HFFc6 (cell line): ENCODE results near the gene MRRF. TPM values are rescaled to one million over a fixed set of nuclear protein-coding genes. Genes with fewer than 3 reads are reported as not detected.
A peak's percentile ranks its signal among the peaks of the same experiment; 100 is the strongest.

Experiments
- DNase-seq: peaks from one replicate; pipeline ENCODE4 v3.0.0-alpha.2; 2018
- H3K27ac Mint-ChIP-seq: 2 replicates; pipeline ENCODE4 v1.8.0; 2020; ENCODE audit warnings: mild to moderate bottlenecking, mixed read lengths
- H3K27me3 Mint-ChIP-seq: 2 replicates; pipeline ENCODE4 v1.8.0; 2021; ENCODE audit warnings: mild to moderate bottlenecking, moderate library complexity, mixed read lengths; ENCODE audit not compliant: insufficient read depth
- H3K36me3 Mint-ChIP-seq: 2 replicates; pipeline ENCODE4 v1.8.0; 2021; ENCODE audit warnings: low read depth, mixed read lengths
- H3K4me1 Mint-ChIP-seq: 2 replicates; pipeline ENCODE4 v1.8.0; 2020; ENCODE audit warnings: low read depth, mixed read lengths
- H3K4me3 Mint-ChIP-seq: 2 replicates; pipeline ENCODE4 v1.8.0; 2020; ENCODE audit warnings: mild to moderate bottlenecking, moderate library complexity, mixed read lengths
- H3K9me3 Mint-ChIP-seq: 2 replicates; pipeline ENCODE4 v1.8.0; 2020; ENCODE audit warnings: mild to moderate bottlenecking, mixed read lengths
- long read RNA-seq: library from polyadenylated mRNA; unstranded; transcript quantifications from one replicate; pipeline ENCODE4 v2.0.0, GENCODE V29; 2019
- total RNA-seq, 6 experiments: library from RNA; stranded (reverse); fragmentation: NEBNext Ultra II Directional; extraction: Animal tissue kit (Norgen Biotek cat#: 25700); gene quantifications; 2 replicates in 1 of 6; 3 replicates in 5 of 6; pipeline ENCODE4 v1.2.3, GENCODE V29; 2021
- TF ChIP-seq, protein P1 (sequence below): fragments of 200-600 bp; sonication (generic); IDR thresholded peaks from 2 replicates; pipeline ENCODE4 v1.5.0; 2021; ENCODE audit warnings: antibody characterized with exemption, mild to moderate bottlenecking

MRRF gene, protein sequence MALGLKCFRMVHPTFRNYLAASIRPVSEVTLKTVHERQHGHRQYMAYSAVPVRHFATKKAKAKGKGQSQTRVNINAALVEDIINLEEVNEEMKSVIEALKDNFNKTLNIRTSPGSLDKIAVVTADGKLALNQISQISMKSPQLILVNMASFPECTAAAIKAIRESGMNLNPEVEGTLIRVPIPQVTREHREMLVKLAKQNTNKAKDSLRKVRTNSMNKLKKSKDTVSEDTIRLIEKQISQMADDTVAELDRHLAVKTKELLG
- 10 to 100 TPM; 27.1 to 32.2 (median 29.4) TPM for total RNA-seq
- long read RNA-seq, full-length matches to known transcripts: 23 of 38 reads
- long read RNA-seq, partial matches to known transcripts: 7 of 38 reads
- long read RNA-seq, other reads (novel, unspliced or antisense): 8 of 38 reads

DNA sequence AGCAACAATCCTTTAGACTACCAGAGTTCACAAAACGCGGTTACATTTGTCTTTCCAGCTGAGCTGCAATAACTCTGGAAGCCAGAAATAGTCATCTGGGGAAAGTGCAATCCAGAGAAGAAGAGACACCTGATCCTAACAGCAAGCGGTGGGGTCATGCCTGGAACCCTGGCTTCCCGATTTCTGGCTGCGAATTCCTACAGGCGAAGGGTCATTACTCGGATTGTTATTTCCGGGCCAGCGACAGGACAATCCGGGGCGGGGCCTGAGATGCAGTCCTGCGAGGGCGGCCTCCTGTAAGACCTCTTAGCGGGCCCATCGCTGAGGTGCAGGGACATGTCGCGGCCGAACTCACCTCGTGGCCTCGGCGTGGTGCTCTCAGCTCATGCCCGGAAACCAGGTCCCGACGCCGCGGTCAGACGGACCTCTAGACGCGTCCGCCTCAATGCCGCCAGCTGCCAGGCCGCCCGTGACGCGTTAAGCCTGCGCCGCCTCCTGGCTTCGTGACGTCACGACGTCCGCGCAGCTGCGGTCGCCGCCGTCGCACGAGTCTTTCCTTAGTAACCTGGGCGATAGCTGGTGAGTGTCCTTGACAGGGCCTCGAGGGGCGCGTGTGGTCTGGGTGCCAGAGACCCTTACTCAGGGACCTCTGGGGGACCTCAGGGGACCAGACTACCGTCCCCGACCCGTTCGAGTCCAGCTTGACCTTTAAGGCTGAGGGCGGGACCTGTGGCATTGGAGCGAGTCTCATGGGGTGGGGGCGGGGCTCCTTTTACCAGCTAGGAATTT is at the start of gene MRRF, which contains the start of gene RBM18:
MRRF (plus strand) TSS at position 523 of the 789 bp plus-strand sequence. CDS start 6,010 bp downstream, outside the sequence.
RBM18 (minus strand) TSS at position 481 of the 789 bp plus-strand sequence. CDS start 3,348 bp downstream, outside the sequence.
- peak; percentile 88 for DNase-seq
- H3K27ac Mint-ChIP-seq: peak within 1 kb of the TSS; percentile 100
- H3K4me1 Mint-ChIP-seq: peaks cover 45% of the 10 kb centered on the region
- peaks cover 15% of the 10 kb centered on the region; the same call in 1 of the 2 replicates for H3K36me3 Mint-ChIP-seq
- peak within 1 kb of the TSS; percentile 99 for H3K4me3 Mint-ChIP-seq
- H3K27me3 Mint-ChIP-seq: no peaks in the 10 kb centered on the region; the same call in 1 of the 2 replicates
- no peaks in the 10 kb centered on the region for H3K9me3 Mint-ChIP-seq
- TF ChIP-seq, protein P1, sequence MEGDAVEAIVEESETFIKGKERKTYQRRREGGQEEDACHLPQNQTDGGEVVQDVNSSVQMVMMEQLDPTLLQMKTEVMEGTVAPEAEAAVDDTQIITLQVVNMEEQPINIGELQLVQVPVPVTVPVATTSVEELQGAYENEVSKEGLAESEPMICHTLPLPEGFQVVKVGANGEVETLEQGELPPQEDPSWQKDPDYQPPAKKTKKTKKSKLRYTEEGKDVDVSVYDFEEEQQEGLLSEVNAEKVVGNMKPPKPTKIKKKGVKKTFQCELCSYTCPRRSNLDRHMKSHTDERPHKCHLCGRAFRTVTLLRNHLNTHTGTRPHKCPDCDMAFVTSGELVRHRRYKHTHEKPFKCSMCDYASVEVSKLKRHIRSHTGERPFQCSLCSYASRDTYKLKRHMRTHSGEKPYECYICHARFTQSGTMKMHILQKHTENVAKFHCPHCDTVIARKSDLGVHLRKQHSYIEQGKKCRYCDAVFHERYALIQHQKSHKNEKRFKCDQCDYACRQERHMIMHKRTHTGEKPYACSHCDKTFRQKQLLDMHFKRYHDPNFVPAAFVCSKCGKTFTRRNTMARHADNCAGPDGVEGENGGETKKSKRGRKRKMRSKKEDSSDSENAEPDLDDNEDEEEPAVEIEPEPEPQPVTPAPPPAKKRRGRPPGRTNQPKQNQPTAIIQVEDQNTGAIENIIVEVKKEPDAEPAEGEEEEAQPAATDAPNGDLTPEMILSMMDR: no peak; the same call in 1 of the 2 replicates

DNA sequence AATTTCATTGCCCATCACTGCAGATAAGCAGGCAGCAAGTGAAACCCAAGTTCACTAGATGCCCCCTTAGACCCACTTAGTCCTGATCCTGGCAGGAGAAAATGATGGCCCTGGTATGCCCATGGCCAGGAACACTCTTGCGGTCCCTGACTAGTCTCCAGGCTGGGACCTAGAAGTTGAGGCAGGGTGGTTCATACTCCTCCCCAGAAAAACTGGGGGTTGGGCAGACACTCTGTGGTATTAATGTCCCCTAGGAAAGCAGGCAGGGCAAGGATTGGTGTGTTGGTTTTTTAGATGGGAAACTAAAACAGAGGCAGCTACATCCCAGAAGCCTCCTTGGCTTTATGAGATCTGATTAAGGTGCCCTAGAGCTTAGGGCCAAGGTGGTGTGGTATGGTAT is 49.0 kb upstream of the MRRF start:
- Mint-ChIP-seq H3K27me3 (peaks cover 87% of the 10 kb centered on the region), H3K9me3 (no peaks in the 10 kb centered on the region), H3K4me3 (no peak overlapping the region), H3K36me3 (no peaks in the 10 kb centered on the region), H3K27ac (no peak overlapping the region), H3K4me1 (peaks cover 26% of the 10 kb centered on the region)
- DNase-seq: no peak
- TF ChIP-seq, protein P1: no peak

DNA sequence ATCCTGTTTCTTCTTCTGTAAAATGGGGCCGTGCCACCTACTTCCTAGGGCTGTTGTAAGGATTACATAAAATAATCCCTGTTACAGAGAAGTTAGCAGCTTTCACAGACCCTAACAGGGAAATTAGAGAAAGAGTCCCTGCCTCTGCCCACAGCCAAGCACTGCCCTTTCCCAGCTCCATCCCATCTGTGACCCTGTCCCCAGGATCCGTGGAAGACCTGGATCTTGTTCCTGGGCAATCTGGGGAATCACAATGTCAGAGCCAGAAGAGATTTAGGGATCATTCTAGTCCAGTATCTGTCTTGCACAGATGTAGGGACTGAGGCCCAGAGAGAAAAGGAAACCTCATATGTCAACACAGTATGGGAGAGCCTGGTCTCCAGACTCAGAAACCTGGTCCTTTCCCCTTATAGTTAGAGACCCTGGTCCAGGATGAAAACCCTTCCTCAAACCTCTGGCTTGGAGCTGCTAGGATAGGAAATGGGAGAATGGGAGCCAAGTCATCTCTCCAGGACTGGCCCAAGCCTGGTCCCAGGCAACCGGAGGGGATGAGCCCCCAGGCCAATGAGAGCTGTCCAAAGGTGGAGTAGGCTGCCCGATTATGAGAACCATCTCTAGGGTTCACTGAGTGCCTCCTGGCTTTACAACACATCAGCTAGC is 48.4 kb upstream of the MRRF start:
- Mint-ChIP-seq H3K36me3 (no peaks in the 10 kb centered on the region), H3K9me3 (no peaks in the 10 kb centered on the region), H3K27me3 (peaks cover 84% of the 10 kb centered on the region), H3K27ac (no peak overlapping the region), H3K4me3 (no peak overlapping the region), H3K4me1 (peaks cover 26% of the 10 kb centered on the region)
- TF ChIP-seq, protein P1: no peak
- DNase-seq: no peak

DNA sequence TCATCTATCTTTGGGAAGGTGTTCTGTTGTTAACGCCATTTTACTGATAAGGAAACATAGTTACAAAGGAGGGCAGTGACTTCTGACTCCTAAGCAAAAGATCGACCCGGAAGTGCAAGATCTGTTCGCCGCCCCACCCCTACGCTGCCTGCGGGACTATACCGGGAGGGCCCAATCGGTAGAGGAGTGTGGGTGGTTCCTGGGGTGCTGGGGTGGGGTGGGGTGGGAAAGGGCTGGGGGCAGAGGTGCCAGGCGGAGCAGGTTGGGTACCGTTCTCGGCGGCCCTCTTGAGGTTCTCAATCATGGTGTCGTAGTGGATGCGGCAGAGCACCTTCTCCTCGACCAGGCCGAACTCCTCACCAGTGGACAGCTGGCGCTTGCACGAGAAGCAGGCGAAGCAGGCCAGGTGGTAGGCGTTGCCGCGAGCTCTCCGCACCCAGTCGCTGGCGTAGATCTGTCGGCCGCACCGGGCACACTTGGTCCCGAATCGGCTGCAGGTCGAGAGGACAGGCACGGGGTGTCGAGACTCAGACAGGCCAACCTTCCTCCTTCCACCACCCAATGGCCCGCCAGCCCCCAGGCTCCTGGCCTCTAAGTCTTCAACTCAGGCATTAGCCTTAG is 47.8 kb upstream of the MRRF start:
- H3K4me3 Mint-ChIP-seq: no peak overlapping the region

More for the DNA sequence above, 47.8 kb upstream of the MRRF start:
- Mint-ChIP-seq H3K4me1 (peaks cover 26% of the 10 kb centered on the region), H3K27ac (no peak overlapping the region), H3K36me3 (no peaks in the 10 kb centered on the region), H3K27me3 (peaks cover 84% of the 10 kb centered on the region), H3K9me3 (no peaks in the 10 kb centered on the region)
- TF ChIP-seq, protein P1: no peak
- DNase-seq: no peak
